H9 (cell line): ENCODE measurements around the gene IGSF10. TPM values are rescaled to one million over a fixed set of nuclear protein-coding genes. Genes with fewer than 3 reads are reported as not detected.
"Not testable (repeated sequence)": the region's sequence is repeated elsewhere in the genome, so short reads cannot be mapped to it uniquely, and the experiment has no call there.

ENCODE experiments used
- DNase-seq: peaks from one replicate; pipeline ENCODE4 v3.0.0-alpha.2; 2017
- H2AFZ ChIP-seq: one replicate; pipeline ENCODE4 v1.6.1; 2013; ENCODE audit warnings: mild to moderate bottlenecking, low read length, control low read depth, moderate library complexity
- H2AK5ac ChIP-seq: 2 replicates; pipeline ENCODE4 v1.6.1; 2013; ENCODE audit warnings: low read length, control low read depth, mixed read lengths; ENCODE audit not compliant: insufficient read length
- H2BK120ac ChIP-seq: one replicate; pipeline ENCODE4 v1.6.1; 2013; ENCODE audit warnings: low read depth, mild to moderate bottlenecking, low read length, control low read depth, inconsistent platforms; ENCODE audit not compliant: poor library complexity, severe bottlenecking
- H2BK12ac ChIP-seq: 2 replicates; pipeline ENCODE4 v1.6.1; 2013; ENCODE audit warnings: low read length, control low read depth, mixed read lengths, low read depth; ENCODE audit not compliant: insufficient read length
- H2BK15ac ChIP-seq: 2 replicates; pipeline ENCODE4 v1.6.1; 2013; ENCODE audit warnings: low read depth, low read length, control low read depth
- H2BK20ac ChIP-seq: one replicate; pipeline ENCODE4 v1.6.1; 2013; ENCODE audit warnings: low read depth, mild to moderate bottlenecking, low read length, control low read depth, inconsistent platforms; ENCODE audit not compliant: poor library complexity, severe bottlenecking
- H2BK5ac ChIP-seq: 2 replicates; pipeline ENCODE4 v1.6.1; 2013; ENCODE audit warnings: low read length, control low read depth, mixed read lengths; ENCODE audit not compliant: insufficient read length
- H3K14ac ChIP-seq: 2 replicates; pipeline ENCODE4 v1.6.1; 2013; ENCODE audit warnings: low read length, control low read depth; ENCODE audit not compliant: insufficient read depth
- H3K18ac ChIP-seq: 2 replicates; pipeline ENCODE4 v1.6.1; 2013; ENCODE audit warnings: low read depth, mild to moderate bottlenecking, mixed read lengths, low read length, control low read depth; ENCODE audit not compliant: insufficient read length
- H3K23ac ChIP-seq: 2 replicates; pipeline ENCODE4 v1.6.1; 2013; ENCODE audit warnings: low read length, control low read depth, mixed read lengths, low read depth; ENCODE audit not compliant: insufficient read length
- H3K23me2 ChIP-seq: 2 replicates; pipeline ENCODE4 v1.6.1; 2013; ENCODE audit warnings: low read depth, mild to moderate bottlenecking, mixed read lengths, low read length, control low read depth; ENCODE audit not compliant: insufficient read length, poor library complexity, severe bottlenecking
- H3K27ac ChIP-seq: 2 replicates; pipeline ENCODE4 v1.5.1; 2013; ENCODE audit warnings: low read length, control low read depth, mixed read lengths, low read depth; ENCODE audit not compliant: insufficient read length
- H3K27me3 ChIP-seq: 2 replicates; pipeline ENCODE4 v1.6.1; 2013; ENCODE audit warnings: low read length, control low read depth, inconsistent platforms; ENCODE audit not compliant: insufficient read depth
- H3K4ac ChIP-seq: 2 replicates; pipeline ENCODE4 v1.6.1; 2013; ENCODE audit warnings: low read depth, mild to moderate bottlenecking, control low read depth, inconsistent platforms, low read length, moderate library complexity
- H3K4me1 ChIP-seq: 2 replicates; pipeline ENCODE4 v1.6.1; 2013; ENCODE audit warnings: low read length, control low read depth, inconsistent platforms; ENCODE audit not compliant: insufficient read depth
- H3K4me2 ChIP-seq: 2 replicates; pipeline ENCODE4 v1.6.1; 2013; ENCODE audit warnings: low read length, control low read depth, mixed read lengths; ENCODE audit not compliant: insufficient read length, insufficient read depth
- H3K56ac ChIP-seq: 2 replicates; pipeline ENCODE4 v1.6.1; 2013; ENCODE audit warnings: low read depth, mild to moderate bottlenecking, mixed read lengths, low read length, control low read depth; ENCODE audit not compliant: insufficient read length
- H3K79me1 ChIP-seq: 2 replicates; pipeline ENCODE4 v1.6.1; 2013; ENCODE audit warnings: low read depth, mild to moderate bottlenecking, moderate library complexity, low read length, control low read depth, inconsistent platforms; ENCODE audit not compliant: insufficient read depth, poor library complexity, severe bottlenecking
- H3K79me2 ChIP-seq: 2 replicates; pipeline ENCODE4 v1.6.1; 2013; ENCODE audit warnings: low read length, control low read depth, inconsistent platforms; ENCODE audit not compliant: insufficient read depth
- H3K9ac ChIP-seq: 2 replicates; pipeline ENCODE4 v1.6.1; 2013; ENCODE audit warnings: low read length, control low read depth, mixed read lengths; ENCODE audit not compliant: insufficient read length; ENCODE audit errors: extremely low read depth
- H3K9me3 ChIP-seq: one replicate; pipeline ENCODE4 v1.6.1; 2013; ENCODE audit warnings: low read depth, low read length, inconsistent platforms; ENCODE audit not compliant: control insufficient read depth
- H3T11ph ChIP-seq: one replicate; pipeline ENCODE4 v1.6.1; 2013; ENCODE audit warnings: mild to moderate bottlenecking, low read length, control low read depth, inconsistent platforms
- H4K20me1 ChIP-seq: one replicate; pipeline ENCODE4 v1.6.1; 2013; ENCODE audit not compliant: control insufficient read depth, insufficient read length, insufficient read depth
- H4K5ac ChIP-seq: 2 replicates; pipeline ENCODE4 v1.6.1; 2013; ENCODE audit warnings: low read depth, mild to moderate bottlenecking, mixed read lengths, low read length, control low read depth; ENCODE audit not compliant: insufficient read length
- H4K8ac ChIP-seq: replicated peaks from 2 replicates; pipeline ENCODE4 v1.6.1; 2013; ENCODE audit warnings: low read length, control low read depth, mixed read lengths, low read depth; ENCODE audit not compliant: insufficient read length
- H4K91ac ChIP-seq: 2 replicates; pipeline ENCODE4 v1.6.1; 2013; ENCODE audit warnings: low read depth, mild to moderate bottlenecking, moderate library complexity, mixed read lengths, low read length, control low read depth; ENCODE audit not compliant: insufficient read length
- H3K27ac Mint-ChIP-seq, 3 experiments: 2 replicates in 2 of 3; 3 replicates in 1 of 3; pipeline ENCODE4 v1.8.0; 2020 to 2021; ENCODE audit warnings: mixed read lengths in 3 of 3, mild to moderate bottlenecking in 1 of 3, moderate library complexity in 1 of 3
- H3K27me3 Mint-ChIP-seq: 2 replicates; pipeline ENCODE4 v1.8.0; 2021; ENCODE audit warnings: low read depth, mild to moderate bottlenecking, moderate library complexity, mixed read lengths
- H3K36me3 Mint-ChIP-seq, 3 experiments: 2 replicates in 2 of 3; 3 replicates in 1 of 3; pipeline ENCODE4 v1.8.0; 2020 to 2021; ENCODE audit warnings: low read depth in 3 of 3, mixed read lengths in 3 of 3; ENCODE audit not compliant: insufficient read depth in 1 of 3
- H3K4me1 Mint-ChIP-seq, 2 experiments: 2 replicates each; pipeline ENCODE4 v1.8.0; 2020; ENCODE audit warnings: mixed read lengths in 2 of 2
- H3K4me3 Mint-ChIP-seq, 2 experiments: 2 replicates in 1 of 2; 3 replicates in 1 of 2; pipeline ENCODE4 v1.8.0; 2020 to 2021; ENCODE audit warnings: mild to moderate bottlenecking in 2 of 2, mixed read lengths in 2 of 2, moderate library complexity in 1 of 2
- H3K9me3 Mint-ChIP-seq, 2 experiments: 2 replicates in 1 of 2; 3 replicates in 1 of 2; pipeline ENCODE4 v1.8.0; 2020; ENCODE audit warnings: mild to moderate bottlenecking in 2 of 2, mixed read lengths in 2 of 2, moderate library complexity in 1 of 2
- CTCF ChIP-seq: fragments of 200-600 bp; sonication (generic); conservative IDR thresholded peaks from 3 replicates; pipeline ENCODE4 v1.8.0; 2021; ENCODE audit warnings: antibody characterized with exemption, mild to moderate bottlenecking
- WGBS: extraction: QIAGEN DNeasy Blood & Tissue Kit; methylation state at CpG from one replicate; pipeline ENCODE4 v1.1.7; 2013; ENCODE audit warnings: missing lambda C conversion rate, low lambda C conversion rate, mixed read lengths; ENCODE audit not compliant: insufficient read length; ENCODE audit errors: extremely low coverage; 5-methylcytosine and 5-hydroxymethylcytosine counted together
- total RNA-seq: library from RNA; stranded (reverse); gene quantifications from 2 replicates; pipeline ENCODE4 v1.2.1, GENCODE V29; 2021

The IGSF10 gene
- total RNA-seq, 1 experiment from 2014 or later, result 0.20 TPM

- Histone ChIP-seq H2AK5ac (no peak overlapping the region), H3K79me1 (no peaks in the 10 kb centered on the region), H2BK15ac (no peak overlapping the region), H3K4me1 (no peaks in the 10 kb centered on the region), H4K5ac (no peak overlapping the region), H2BK20ac (no peak overlapping the region), H2AFZ (no peak overlapping the region), H3K79me2 (no peaks in the 10 kb centered on the region), H4K8ac (no peak overlapping the region), H3K23ac (no peak overlapping the region), H3K27me3 (no peaks in the 10 kb centered on the region), H3K9me3 (no peaks in the 10 kb centered on the region), H3K4ac (no peak overlapping the region), H2BK5ac (no peak overlapping the region), H3K14ac (no peak overlapping the region), H3T11ph (no peak overlapping the region), H3K56ac (no peak overlapping the region), H3K23me2 (no peaks in the 10 kb centered on the region), H2BK12ac (no peak overlapping the region), H4K20me1 (no peaks in the 10 kb centered on the region), H2BK120ac (no peak overlapping the region), H4K91ac (no peak overlapping the region), H3K9ac (no peak overlapping the region), H3K18ac (no peak overlapping the region), H3K4me2 (no peak overlapping the region), H3K27ac (no peak overlapping the region)
- Mint-ChIP-seq H3K4me3 (no peak overlapping the region), H3K27ac (no peak overlapping the region), H3K27me3 (no peaks in the 10 kb centered on the region), H3K9me3 (peaks cover 2 to 4% of the 10 kb centered on the region in 2 experiments; a peak in 2 of 5 replicates), H3K4me1 (no peaks in the 10 kb centered on the region), H3K36me3 (no peaks in the 10 kb centered on the region)
- no CpG with 5 or more reads among the region's 2 CpGs for WGBS
- TF ChIP-seq CTCF, result no peak
- DNase-seq, result no peak
These were observed 30.7 kb upstream of the IGSF10 start for GRCh38 chr3:151491525-151491924.

- not testable (repeated sequence) for H4K91ac ChIP-seq, H3K27me3 Mint-ChIP-seq, H3K9me3 Mint-ChIP-seq, DNase-seq, H3K9me3 ChIP-seq, H3K4me3 Mint-ChIP-seq, H3K36me3 Mint-ChIP-seq, H2AFZ ChIP-seq, H2BK5ac ChIP-seq, H3K9ac ChIP-seq, H2AK5ac ChIP-seq, H2BK12ac ChIP-seq, H3K4me1 ChIP-seq, H3K56ac ChIP-seq, H3K4ac ChIP-seq, H3K27ac Mint-ChIP-seq, H3K18ac ChIP-seq, H3K79me1 ChIP-seq, H3K14ac ChIP-seq, H3T11ph ChIP-seq, H3K27ac ChIP-seq, H4K8ac ChIP-seq, H3K23me2 ChIP-seq, H3K4me2 ChIP-seq, H3K23ac ChIP-seq, H2BK120ac ChIP-seq, H4K20me1 ChIP-seq, H3K79me2 ChIP-seq, H2BK15ac ChIP-seq, H3K27me3 ChIP-seq, H2BK20ac ChIP-seq, H3K4me1 Mint-ChIP-seq, H4K5ac ChIP-seq
These were observed 27.0 kb upstream of the IGSF10 start for GRCh38 chr3:151487833-151488232.
